Measurements from ENCODE around the gene CTNND1. TPM values are rescaled to one million over a fixed set of nuclear protein-coding genes. Genes with fewer than 3 reads are reported as not detected.

The CTNND1 gene
- polyA plus RNA-seq, 1 donor from 2014 or later: 70.3 TPM

GRCh38 chr11:57781529-57781943, 19.9 kb downstream of the CTNND1 start:
- no peak overlapping the region for H3K4me2 ChIP-seq (ENCODE audit: low read length)
- H4K20me1 ChIP-seq (ENCODE audit: insufficient read depth): peaks cover 4% of the 10 kb centered on the region
- H3K4me3 ChIP-seq (ENCODE audit: low read length): no peak overlapping the region
- peaks cover 56% of the 10 kb centered on the region for H3K79me2 ChIP-seq (replicated peaks; ENCODE audit: insufficient read depth, low read length)
- no peak overlapping the region for H3K27ac ChIP-seq (ENCODE audit: low read length)
- no peak overlapping the region for H2AFZ ChIP-seq (ENCODE audit: low read depth, low read length)
- H3K36me3 ChIP-seq (ENCODE audit: insufficient read depth, low read length): no peaks in the 10 kb centered on the region
- no peaks in the 10 kb centered on the region for H3F3A ChIP-seq (ENCODE audit: insufficient read depth, low read length, poor library complexity, severe bottlenecking)
- H3K9me3 ChIP-seq (ENCODE audit: low read length): no peaks in the 10 kb centered on the region
- no peak overlapping the region for H3K9ac ChIP-seq (ENCODE audit: low read length)
- TF ChIP-seq RAD21 (conservative IDR thresholded peaks at IDR 0.05) (no peak), TAF1 (IDR thresholded peaks at IDR 0.05; ENCODE audit: low read depth) (no peak), EP300 (conservative IDR thresholded peaks at IDR 0.05; ENCODE audit: poor library complexity, severe bottlenecking) (no peak), REST (IDR thresholded peaks at IDR 0.05; ENCODE audit: borderline replicate concordance) (no peak)
- TF ChIP-seq, protein P1, sequence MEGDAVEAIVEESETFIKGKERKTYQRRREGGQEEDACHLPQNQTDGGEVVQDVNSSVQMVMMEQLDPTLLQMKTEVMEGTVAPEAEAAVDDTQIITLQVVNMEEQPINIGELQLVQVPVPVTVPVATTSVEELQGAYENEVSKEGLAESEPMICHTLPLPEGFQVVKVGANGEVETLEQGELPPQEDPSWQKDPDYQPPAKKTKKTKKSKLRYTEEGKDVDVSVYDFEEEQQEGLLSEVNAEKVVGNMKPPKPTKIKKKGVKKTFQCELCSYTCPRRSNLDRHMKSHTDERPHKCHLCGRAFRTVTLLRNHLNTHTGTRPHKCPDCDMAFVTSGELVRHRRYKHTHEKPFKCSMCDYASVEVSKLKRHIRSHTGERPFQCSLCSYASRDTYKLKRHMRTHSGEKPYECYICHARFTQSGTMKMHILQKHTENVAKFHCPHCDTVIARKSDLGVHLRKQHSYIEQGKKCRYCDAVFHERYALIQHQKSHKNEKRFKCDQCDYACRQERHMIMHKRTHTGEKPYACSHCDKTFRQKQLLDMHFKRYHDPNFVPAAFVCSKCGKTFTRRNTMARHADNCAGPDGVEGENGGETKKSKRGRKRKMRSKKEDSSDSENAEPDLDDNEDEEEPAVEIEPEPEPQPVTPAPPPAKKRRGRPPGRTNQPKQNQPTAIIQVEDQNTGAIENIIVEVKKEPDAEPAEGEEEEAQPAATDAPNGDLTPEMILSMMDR (IDR thresholded peaks at IDR 0.05; ENCODE audit: poor library complexity, severe bottlenecking): no peak
- no peaks in the 10 kb centered on the region for H3K27me3 ChIP-seq (ENCODE audit: insufficient read depth, low read depth, low read length)
- no peaks in the 10 kb centered on the region for H3K9me2 ChIP-seq (ENCODE audit: insufficient read depth, low read length)

- Histone ChIP-seq H3K4me2 (ENCODE audit: low read length) (no peak overlapping the region), H4K20me1 (ENCODE audit: insufficient read depth) (peaks cover 4% of the 10 kb centered on the region), H3K9me3 (ENCODE audit: low read length) (no peaks in the 10 kb centered on the region), H3K79me2 (replicated peaks; ENCODE audit: insufficient read depth, low read length) (peaks cover 70% of the 10 kb centered on the region), H3F3A (ENCODE audit: insufficient read depth, low read length, poor library complexity, severe bottlenecking) (no peaks in the 10 kb centered on the region), H3K27me3 (ENCODE audit: insufficient read depth, low read depth, low read length) (no peaks in the 10 kb centered on the region), H3K27ac (ENCODE audit: low read length) (no peak overlapping the region), H3K9ac (ENCODE audit: low read length) (no peak overlapping the region), H3K36me3 (ENCODE audit: insufficient read depth, low read length) (no peaks in the 10 kb centered on the region), H3K4me3 (ENCODE audit: low read length) (no peak overlapping the region), H2AFZ (ENCODE audit: low read depth, low read length) (no peak overlapping the region), H3K9me2 (ENCODE audit: insufficient read depth, low read length) (no peaks in the 10 kb centered on the region)
- TF ChIP-seq SMC3 (conservative IDR thresholded peaks at IDR 0.05; ENCODE audit: poor library complexity) (no peak), EZH2 (IDR thresholded peaks at IDR 0.05; ENCODE audit: borderline replicate concordance, insufficient read depth, low read length, poor library complexity, severe bottlenecking) (no peak), TAF1 (IDR thresholded peaks at IDR 0.05; ENCODE audit: low read depth) (no peak), RAD21 (conservative IDR thresholded peaks at IDR 0.05) (no peak), POLR2AphosphoS5 (IDR thresholded peaks at IDR 0.05) (no peak), EP300 (conservative IDR thresholded peaks at IDR 0.05; ENCODE audit: poor library complexity, severe bottlenecking) (no peak), REST (IDR thresholded peaks at IDR 0.05; ENCODE audit: borderline replicate concordance) (no peak), MXI1 (conservative IDR thresholded peaks at IDR 0.05; ENCODE audit: poor library complexity, severe bottlenecking) (no peak)
- TF ChIP-seq, protein P1 (IDR thresholded peaks at IDR 0.05; ENCODE audit: poor library complexity, severe bottlenecking): no peak
Measured at GRCh38 chr11:57785072-57785471, 23.5 kb downstream of the CTNND1 start.

Measured in neural cell (in vitro differentiated cells).